NCI-H2029 (cell line): ENCODE results near the gene DBNDD2.

Experiments used
- DNase-seq: peaks from one replicate; lab custom pipeline; 2025; lab: John Stamatoyannopoulos, UW

DBNDD2 gene

GRCh38 chr20:45407783-45408645, at the start of gene DBNDD2:
TSS of gene DBNDD2 (plus strand) at chr20:45408289. CDS start at chr20:45408468, 179 bp downstream.
- no peak for DNase-seq

- DNase-seq = no peak
These were observed 49.1 kb upstream of the DBNDD2 start for GRCh38 chr20:45359069-45359405.

- DNase-seq = no peak
These were observed 48.5 kb upstream of the DBNDD2 start for GRCh38 chr20:45359406-45360148.

- no peak for DNase-seq
These were observed 46.3 kb upstream of the DBNDD2 start for GRCh38 chr20:45361793-45362192.

- peak; percentile 97 for DNase-seq
These were observed 45.1 kb upstream of the DBNDD2 start, which contains the start of gene SYS1 for GRCh38 chr20:45362804-45363610. TSS of gene SYS1 (plus strand) at chr20:45363156. CDS start at chr20:45363532, 376 bp downstream.

GRCh38 chr20:45363611-45364492, 44.2 kb upstream of the DBNDD2 start:
- no peak for DNase-seq

GRCh38 chr20:45365444-45365970, 42.6 kb upstream of the DBNDD2 start:
- no peak for DNase-seq

- DNase-seq = no peak
These were observed 41.9 kb upstream of the DBNDD2 start for GRCh38 chr20:45366192-45366591.

GRCh38 chr20:45366631-45367030, 41.5 kb upstream of the DBNDD2 start:
- no peak for DNase-seq

- no peak for DNase-seq
These were observed 41.0 kb upstream of the DBNDD2 start for GRCh38 chr20:45367126-45367525.

GRCh38 chr20:45368221-45368980, 39.7 kb upstream of the DBNDD2 start:
- DNase-seq = no peak

GRCh38 chr20:45370571-45371160, 37.4 kb upstream of the DBNDD2 start:
- no peak for DNase-seq

GRCh38 chr20:45372241-45372640, 35.8 kb upstream of the DBNDD2 start:
- no peak for DNase-seq

- no peak for DNase-seq
These were observed 35.3 kb upstream of the DBNDD2 start for GRCh38 chr20:45372646-45373352.

GRCh38 chr20:45373353-45374100, 34.6 kb upstream of the DBNDD2 start:
- peak; percentile 83 for DNase-seq

GRCh38 chr20:45374101-45374467, 34.0 kb upstream of the DBNDD2 start:
- DNase-seq = no peak

GRCh38 chr20:45374966-45375365, 33.1 kb upstream of the DBNDD2 start:
- no peak for DNase-seq

GRCh38 chr20:45377269-45377668, 30.8 kb upstream of the DBNDD2 start:
- DNase-seq = no peak

GRCh38 chr20:45378191-45378590, 29.9 kb upstream of the DBNDD2 start, which contains the start of gene TP53TG5:
TSS of gene TP53TG5 (minus strand) at chr20:45378325. CDS start at chr20:45378236, 89 bp downstream.
- DNase-seq = no peak
